ENCODE data around the gene CATSPERD.

CATSPERD gene

DNA sequence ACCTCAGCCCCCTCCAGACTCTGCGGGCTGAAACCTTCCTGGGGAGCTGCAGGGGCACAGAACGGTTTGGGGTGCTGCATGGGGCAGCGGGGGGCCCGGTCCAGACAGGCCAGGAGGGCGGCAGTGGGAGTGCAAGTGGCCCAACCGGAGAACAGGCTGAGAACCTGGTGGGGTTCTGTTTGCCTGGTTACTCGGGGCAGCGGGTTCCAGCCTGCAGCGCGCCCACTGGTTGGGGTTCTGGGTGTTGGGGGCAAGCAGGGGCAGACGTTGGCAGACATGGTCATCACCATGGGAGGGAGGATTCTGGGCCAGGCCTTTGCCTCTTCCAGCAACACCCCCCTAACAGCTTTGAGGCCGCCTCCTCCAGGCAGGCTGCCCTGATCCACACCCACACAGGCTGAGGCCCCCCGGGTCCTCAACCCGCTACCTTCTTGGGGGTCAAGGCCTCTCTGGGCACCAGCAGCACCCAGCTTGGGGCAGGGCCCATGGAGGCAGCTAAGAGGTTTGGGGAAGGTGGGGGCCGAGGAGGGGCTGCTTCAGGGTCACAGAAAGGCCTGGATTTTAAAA is 64.2 kb downstream of the CATSPERD start, which contains the start of gene PRR22:
TSS of gene PRR22 (minus strand) at position 166 of the 567 bp plus-strand sequence. CDS start at position 80, 86 bp downstream.
- no peak for DNase-seq (ENCODE audit: low read depth)

DNA sequence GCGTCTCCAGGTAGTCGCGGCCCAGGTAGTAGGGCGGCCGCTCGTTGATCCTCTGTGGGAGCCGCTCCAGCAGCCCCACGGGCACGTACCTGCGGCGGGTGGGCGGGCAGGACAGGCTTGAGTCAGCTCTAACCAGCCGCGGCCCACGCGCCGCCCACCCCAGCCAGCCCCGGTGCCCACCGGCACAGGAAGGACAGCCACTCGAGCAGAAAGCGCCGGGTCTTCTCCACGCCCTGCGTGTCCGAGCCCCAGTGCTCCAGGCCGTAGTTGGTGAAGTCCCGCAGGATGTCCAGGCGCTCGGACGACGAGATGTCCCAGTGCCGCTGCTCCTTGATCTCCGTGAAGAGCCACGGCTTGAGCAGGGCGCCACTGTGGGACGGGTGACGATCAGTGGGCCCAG is 65.0 kb downstream of the CATSPERD start:
- DNase-seq (ENCODE audit: low read depth): no peak

DNA sequence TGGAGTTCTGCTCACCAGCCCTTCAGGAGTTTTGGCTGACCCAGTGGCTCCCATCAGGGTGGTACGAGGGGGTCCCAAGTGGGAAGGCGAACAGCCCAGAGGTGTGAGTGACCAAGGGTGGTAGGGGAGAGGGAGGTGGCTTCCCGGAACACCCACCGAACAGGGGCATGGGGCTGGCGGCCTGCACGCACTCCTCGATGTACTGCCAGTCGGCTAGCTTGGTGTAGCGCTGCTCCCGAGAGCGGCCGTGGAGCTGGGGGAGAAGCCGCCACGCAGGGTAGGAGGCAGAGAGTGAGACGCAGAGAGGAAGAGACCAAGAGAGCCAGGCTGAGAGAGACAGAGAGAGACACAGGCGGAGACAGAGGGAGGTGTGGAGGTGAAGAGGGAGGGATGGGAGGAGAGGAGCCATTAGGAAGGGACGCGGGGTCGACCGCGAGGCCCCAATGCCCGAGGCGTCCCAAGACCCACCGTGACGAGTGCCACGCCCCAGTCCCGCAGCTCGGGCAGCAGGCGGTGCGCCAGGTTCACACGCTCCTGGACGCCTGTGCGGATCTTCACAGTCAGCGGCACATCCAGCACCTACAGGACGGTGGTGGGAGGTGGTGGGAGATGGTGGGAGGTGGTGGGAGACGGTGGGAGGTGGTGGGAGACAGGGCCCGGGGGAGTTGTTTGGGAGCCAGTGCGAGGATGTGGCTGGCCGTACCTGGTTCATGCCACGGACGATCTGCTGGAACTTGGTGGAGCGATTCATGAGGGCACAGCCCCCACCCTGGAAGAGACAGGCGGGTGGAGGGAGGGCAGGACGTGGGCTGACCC is 66.4 kb downstream of the CATSPERD start:
- DNase-seq (ENCODE audit: low read depth): no peak

DNA sequence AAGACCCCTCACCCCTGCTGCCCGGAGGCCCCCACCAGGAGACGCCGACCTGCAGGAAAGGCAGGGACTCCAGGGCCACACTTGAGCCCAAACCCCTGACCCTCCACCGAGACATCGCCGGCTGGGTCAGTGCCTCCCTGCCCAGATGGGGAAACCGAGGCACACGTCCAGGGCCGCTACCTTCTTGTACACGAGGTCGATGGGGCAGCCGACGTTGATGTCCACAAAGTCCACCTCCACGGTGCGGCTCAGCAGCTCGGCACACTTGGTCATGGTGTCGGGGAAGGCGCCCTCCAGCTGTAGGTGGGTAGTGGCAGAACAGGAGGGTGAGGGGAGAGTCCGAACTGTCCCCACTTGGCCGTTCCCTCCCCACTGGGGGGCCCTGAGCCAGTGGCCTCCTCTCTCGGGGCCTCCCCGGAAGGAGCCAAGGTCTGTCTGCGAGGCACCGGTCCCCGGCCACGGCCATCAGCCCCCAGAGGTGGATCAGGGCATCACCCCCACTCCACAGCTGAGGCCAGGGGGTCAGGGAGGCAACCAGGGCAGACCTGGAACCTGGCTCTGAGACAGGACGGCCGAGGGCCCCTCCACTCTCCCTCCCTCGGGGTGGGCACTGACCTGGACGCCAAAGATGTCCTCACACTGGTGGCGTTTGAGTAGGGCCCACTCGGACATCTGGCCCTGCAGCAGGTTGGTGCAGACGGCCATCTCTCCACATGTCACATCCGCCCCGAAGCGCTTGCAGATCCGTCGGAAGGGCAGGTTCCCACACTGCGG is 67.2 kb downstream of the CATSPERD start:
- no peak for DNase-seq (ENCODE audit: low read depth)

DNA sequence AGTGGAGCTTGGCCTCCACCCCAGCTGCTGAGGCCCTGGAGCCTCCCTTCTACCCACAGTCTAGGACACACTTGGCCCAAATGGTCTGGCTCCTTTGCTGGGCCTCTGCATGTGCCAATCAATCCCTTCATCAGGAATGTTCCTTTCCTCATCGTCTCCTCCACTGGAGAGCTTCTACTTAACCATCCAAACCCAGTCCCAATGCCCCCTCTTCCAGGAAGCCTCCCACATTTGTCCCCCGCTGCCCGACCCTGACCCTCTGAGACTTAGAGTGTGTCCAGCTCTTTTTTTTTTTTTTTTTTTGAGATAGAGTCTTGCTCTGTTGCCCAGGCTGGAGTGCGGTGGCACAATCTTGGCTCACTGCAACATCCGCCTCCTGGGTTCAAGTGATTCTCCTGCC is 68.0 kb downstream of the CATSPERD start:
- no peak for DNase-seq (ENCODE audit: low read depth)

DNA sequence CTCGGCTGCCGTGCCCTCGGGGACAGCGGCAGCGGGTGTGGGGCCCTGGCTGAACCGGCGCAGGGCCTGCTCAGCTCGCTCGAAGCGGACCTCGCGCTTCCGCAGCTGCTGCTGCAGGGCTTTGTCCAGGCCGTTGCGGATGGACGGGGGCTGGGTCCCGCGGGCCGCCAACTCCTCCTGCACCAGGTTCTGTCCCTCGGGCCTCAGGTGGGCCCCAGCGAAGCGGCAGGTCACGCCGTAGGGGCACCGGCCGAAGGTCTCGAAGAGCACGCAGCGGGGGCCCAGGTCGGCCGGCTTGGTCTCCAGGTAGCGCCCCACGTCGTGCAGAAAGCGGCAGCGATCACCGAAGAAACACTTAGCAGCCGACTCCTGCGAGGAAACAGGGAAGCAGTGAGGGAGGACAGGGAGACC is 68.9 kb downstream of the CATSPERD start:
- no peak for DNase-seq (ENCODE audit: low read depth)

DNA sequence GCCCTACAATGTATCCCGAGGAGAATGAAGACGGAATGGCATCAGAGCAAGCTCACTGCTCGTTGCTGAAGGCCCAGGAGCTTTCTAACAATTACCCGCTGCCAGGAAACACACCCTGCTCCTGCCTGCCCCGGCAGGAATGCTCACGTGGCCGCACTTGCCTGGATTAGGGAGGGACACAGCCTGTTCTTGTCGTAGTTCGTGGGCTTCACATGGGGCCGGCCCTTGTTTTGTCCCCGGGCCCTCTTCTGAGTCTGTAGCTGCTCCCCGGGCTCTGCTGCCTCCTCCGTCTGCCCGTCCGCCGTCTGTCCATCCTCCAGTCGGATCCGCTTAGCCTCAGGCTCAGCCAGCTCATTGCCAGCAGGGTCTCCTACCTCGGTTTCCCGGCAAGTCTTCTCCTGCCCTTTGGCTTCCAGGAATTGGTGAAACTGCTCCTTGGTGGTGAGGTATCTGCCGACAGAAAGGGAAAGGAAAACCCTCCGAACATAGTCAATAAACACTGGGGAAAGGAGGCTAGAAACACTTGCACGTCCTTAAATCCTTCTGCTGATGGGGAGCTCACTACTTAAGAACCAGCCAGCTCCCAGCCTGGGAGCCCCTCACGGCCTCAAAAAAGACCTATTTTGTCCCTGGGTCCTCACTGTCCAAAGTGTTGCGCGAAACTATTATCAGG is 69.6 kb downstream of the CATSPERD start:
- DNase-seq (ENCODE audit: low read depth): no peak

DNA sequence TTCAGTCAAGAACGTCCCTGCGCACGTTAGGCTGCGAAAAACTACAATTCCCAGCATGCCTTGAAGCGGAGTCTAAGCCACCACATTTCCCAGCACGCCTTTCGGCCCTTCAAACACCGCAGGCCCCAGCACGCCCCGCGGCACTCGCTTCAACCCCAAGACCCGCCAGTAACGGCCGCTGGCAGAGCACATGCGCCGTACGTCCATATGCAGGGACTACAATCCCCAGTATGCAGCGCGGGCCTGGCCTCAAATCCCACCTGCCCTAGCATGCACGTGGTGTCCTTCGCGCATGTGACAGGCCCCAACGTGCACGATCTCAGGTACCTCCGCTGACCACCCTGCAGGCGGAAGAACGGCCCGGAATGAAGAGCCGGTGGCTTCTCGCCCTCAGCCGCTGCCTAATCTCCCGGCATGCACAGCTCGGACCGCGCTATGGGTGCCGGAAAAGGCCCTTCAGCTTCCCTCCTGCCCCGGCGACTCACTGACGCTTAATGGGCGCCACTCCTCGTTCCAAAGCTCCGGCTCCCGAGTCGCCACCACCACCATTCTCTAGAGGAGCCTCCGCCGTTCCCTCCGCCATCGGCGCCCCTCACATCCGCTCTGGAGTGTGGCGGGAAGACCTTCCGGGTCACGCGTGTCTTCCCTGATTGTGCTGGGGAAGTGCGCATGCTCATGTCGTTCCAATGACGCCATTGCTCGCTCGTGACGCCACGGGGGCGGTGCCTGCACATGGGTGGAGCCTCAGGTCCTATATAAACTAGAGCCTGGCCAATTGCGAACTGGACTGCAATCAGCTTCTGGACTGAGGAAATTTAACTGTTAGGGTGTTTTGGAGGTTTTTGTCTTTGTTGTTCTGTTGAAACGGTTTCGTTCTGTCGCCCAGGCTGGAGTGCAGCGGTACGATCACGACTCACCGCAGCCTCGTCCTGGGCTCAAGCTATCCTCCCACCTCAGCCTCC is 70.4 kb downstream of the CATSPERD start, which contains the start of gene DUS3L:
TSS of gene DUS3L (minus strand) at position 605 of the 962 bp plus-strand sequence. CDS start at position 583, 22 bp downstream.
- peak; percentile 99 for DNase-seq (ENCODE audit: low read depth)

DNA sequence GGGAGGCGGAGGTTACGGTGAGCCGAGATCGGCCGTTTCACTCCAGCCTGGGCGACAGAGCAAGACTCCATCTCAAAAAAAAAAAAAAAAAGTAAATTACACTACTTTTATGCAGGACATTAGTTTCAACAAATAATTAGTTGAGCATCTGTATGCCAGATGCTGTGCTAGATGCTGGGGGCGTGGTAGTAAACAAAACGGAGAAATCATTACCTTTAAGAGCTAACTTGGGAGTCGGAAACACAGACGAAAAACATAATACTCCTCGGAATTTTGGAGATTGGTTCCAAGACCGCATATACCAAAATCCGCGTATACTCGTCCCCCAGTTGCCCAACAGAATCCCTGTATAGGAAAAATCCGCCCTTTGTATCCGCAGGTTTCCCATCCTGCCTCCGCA is 71.8 kb downstream of the CATSPERD start:
- DNase-seq (ENCODE audit: low read depth): no peak

DNA sequence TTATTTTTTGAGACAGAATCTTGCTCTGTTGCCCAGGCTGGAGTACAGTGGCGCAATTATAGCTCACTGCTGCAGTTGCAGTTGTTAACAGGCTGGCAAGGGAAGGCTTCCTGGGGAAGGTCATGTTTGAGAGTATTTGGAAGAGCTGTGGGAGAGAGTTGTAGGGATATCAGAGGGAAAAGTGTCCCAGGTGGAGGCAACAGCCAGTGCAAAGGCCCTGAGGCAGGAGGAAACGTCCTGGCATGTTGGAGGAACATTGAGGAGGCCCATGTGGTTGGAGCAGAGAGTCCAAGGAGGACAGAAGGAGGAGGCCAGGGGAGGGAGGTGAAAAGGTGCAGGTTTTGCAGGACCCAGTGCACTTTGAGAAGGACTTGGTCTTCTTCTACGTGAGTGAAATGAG is 72.8 kb downstream of the CATSPERD start:
- DNase-seq (ENCODE audit: low read depth): no peak

DNA sequence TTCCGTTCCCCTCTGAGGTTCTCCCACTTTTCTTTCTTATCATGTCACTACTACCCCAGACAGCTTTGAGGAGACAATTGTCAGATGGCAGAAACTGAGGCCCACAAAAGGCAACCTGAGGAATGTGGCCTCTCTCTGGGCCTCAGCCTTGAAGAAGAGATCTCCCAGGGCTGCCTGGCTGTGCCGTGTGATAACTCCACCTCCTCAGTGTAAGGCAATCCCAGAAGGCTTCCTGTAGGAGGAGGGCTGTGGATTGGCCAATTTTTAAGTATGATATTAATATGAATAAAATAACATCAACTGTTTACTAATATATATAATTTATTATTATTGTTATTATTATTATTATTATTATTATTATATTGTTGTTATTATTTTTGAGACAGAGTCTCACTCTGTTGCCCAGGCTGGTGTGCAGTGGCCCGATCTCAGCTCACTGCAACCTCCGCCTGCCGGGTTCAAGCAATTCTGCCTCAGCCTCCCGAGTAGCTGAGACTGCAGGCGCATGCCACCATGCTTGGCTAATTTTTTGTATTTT is 75.0 kb downstream of the CATSPERD start:
- no peak for DNase-seq (ENCODE audit: low read depth)

DNA sequence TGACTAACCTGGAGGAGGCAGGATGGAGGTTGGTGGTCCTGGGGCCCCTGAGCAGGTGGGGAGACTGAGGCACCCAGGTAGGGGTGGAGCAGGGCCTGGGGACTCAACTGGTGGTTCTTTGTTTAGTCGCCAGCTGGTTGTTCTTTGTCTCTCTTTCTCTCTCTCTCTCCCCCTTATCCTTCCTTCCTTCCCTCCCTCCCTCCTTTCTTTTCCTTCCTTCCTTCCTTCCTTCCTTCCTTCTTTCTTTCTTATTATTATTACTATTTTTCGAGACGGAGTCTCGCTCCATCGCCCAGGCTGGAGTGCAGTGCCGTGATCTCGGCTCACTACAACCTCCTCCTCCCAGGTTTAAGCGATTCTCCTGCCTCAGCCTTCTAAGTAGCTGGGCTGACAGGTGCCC is 77.8 kb downstream of the CATSPERD start:
- DNase-seq (ENCODE audit: low read depth): no peak

DNA sequence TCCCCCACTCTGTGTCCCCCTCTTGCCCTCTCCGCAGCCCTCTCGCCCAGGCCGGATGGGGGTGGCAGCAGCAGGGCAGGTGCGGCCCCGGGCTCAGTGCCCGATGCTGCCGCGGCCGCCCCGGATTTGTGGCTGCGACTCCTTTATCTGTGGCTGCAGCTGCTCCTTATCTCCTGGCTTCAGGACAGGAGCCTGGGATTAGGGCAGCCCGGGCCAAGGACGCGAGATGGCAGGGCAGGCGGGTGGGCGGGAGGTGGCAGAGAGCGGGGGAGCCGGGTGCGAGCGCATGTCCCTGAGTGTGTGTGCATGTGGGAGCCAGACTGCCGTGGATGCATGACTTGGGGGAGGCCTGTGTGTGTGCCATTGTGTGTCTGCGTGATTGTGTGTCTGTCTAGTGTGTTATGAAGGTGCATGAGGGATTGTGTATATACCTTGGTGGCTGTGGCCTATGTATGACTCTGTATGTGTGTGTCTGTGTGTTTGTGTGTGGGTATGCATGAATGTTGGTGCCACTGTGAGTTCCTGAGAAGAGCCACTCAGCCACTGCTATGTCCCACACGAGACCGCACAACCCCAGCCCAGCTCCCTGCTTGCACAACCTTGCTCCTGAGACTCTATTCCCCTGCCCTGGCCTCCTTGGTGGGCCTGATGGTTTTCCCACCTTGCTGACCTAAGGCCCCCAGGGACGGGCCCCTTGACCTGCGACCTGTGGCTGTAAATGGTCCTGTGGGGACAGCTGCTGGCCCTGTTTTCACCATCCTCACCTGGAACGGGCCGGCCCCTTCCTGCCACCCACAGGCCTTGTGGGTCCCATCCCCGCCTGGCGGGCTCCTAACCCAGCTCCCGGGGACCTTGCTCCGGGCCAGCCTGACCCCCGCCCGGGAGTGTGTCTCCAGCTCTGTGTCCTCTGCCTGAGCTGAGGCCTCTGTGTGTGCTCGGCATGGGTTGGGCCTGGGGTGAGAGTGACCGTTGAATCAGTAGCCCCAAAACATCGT is 79.1 kb downstream of the CATSPERD start:
- no peak for DNase-seq (ENCODE audit: low read depth)

DNA sequence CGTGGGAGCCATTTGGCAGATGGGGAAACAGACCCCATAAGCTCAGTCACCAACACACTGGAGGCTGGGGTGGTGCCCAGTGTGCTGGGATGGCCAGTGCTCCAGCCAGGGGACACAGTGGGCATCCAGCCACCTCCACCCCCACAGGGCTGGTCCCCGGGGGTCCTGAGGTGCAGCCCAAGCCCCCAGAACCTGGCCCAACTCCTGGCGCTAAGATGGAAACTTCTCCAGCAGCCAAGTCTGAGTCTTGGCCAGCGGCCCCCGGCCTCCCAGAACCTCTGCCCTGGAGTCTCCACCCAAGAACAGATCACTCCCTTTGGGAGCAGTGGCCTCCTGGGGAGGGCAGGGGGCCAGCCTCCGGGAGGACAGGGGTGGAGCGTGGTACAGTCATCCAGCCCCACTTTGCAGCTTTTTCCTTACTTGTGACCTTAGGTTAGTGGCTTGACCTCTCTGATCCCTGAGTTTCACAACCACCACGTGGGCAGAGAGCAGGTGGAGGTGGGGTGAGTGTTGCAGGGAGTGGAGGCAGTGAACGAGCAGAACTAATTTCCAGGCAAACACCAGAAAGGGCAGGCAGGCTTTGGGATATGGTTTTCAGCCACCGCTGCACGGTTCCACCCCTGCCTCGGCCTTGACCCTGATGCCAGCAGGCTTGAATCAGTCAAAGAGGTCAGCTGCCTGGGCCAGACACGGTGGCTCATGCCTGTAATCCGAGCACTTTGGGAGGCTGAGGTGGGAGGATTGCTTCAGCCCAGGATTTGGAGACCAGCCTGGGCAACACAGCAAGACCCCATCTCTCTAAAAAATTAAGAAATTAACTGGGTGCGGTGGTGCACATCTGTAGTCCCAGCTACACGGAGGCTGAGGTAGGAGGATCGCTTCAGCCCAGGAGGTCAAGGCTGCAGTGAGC is 80.2 kb downstream of the CATSPERD start:
- no peak for DNase-seq (ENCODE audit: low read depth)

DNA sequence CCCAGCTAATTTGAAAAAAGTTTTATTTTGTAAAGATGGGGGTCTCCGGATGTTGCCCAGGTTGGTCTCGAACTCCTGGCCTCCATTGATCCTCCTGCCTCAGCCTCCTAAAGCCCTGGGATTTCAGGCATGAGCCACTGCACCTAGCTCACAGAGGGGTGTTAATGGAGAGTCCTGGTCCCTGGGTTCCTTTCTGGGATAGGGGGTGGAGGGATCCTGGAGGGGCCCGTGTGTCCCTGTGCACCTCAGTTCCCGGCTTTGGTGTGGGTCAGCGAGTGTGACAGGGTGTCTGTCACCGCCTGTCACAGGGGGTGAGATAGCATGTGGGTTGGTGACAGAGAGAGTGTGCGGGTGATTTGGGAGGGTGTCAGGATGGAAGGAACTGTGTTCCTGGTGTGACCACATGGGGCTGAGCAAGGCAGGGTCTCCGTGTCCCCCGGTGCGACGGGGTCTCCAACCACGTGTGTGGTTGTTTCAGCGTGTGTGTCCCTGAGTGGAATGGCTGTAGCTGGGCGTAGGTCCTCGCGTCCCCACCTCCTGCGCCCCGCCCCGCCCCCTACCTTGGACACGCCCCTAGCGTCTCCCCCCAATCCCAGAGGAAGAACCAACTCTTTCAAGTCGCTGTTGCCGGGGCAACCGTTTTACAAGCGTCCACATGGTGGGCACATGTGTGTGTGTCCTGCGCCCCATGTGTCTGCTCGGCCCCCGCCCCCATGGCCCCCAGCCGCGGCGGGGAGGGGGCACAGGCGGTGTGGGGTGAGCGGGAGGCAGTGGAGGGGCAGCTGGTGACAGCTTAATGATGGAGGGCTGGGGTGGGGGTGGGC is 81.6 kb downstream of the CATSPERD start:
- DNase-seq (ENCODE audit: low read depth): peak; percentile 52

DNA sequence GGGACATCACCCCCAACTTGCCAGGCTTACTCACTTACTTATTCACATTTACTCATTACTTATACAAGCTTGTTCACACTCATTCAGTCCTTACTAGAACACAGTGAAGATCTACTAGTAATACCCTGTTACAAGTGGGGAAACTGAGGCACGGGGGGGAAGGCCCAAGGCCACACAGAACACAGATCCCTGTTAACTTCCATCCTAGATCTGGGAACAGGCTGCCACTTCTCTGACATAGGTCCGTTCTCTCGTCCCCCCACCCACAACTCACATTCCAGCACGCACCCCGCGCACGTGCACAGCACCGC is 83.0 kb downstream of the CATSPERD start:
- no peak for DNase-seq (ENCODE audit: low read depth)

DNA sequence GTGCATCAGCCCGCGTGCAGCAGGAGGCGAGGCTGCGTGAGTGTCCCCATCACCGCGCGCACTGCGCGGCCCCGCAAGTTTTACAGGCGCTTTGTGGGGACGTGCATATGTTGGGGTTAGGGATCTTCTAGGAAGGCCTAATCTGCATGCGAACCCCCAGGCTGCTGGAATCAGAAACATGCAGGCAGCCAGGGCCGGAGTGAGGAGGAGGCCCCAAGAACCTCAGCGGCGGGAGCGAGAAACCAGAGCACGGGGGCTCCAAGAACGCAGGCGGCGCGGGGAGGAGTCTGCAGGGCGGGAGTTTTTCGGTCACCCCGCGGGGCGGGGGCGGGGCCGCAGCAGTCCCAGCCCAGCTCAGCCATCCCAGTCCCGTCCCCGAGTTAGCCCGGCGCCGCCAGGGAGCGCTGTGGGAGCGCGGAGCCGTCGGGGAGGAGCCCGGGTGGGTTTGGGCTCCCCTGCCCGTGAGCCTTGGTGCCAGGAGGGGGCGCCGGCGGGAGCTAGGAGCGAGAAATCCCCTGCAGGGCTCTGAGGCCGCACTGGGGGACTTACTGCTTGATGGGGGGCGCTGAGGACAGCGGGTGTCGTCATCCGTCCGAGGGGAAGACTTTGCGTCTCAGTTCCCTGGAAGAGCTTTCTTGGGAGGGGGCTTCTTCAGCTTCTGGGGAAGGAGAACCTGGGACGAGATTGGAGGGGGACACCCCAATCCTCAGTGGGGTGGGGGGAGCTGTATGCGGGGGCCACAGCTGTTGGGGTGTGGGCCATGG is 83.5 kb downstream of the CATSPERD start:
- DNase-seq (ENCODE audit: low read depth): peak; percentile 85

Measured in EH (cell line).